HEK293 (cell line): ENCODE measurements around the gene HMGN2.

ENCODE experiments used
- CTCF ChIA-PET: fragments of 350-600 bp; formaldehyde crosslinking; extraction: SDS; loops from one replicate; lab custom pipeline; 2021; ENCODE audit warnings: antibody characterized with exemption; lab: Yijun Ruan, JAX
- POLR2A ChIA-PET: fragments of 300-600 bp; formaldehyde crosslinking; extraction: SDS; loops from one replicate; lab custom pipeline; 2020; ENCODE audit warnings: antibody characterized with exemption, inconsistent platforms; lab: Yijun Ruan, JAX
- H3K27ac ChIP-seq: fragments of 200-500 bp; sonication (Bioruptor generic); 2 replicates; pipeline ENCODE4 v1.5.1; 2014; ENCODE audit warnings: low read depth, low read length, control low read depth, inconsistent platforms; ENCODE audit errors: extremely low read depth
- H3K36me3 ChIP-seq, 2 experiments: fragments of 200-500 bp in 1 of 2; sonication (Bioruptor generic) in 1 of 2; 1 replicate in 1 of 2; 2 replicates in 1 of 2; pipeline ENCODE4 v1.5.1; 2014 to 2017; ENCODE audit warnings: inconsistent platforms in 2 of 2, low read length in 2 of 2; ENCODE audit not compliant: control insufficient read depth in 2 of 2, insufficient read depth in 1 of 2
- H3K4me1 ChIP-seq: fragments of 200-500 bp; sonication (Bioruptor generic); 2 replicates; pipeline ENCODE4 v1.5.1; 2014; ENCODE audit warnings: mild to moderate bottlenecking, low read length, inconsistent platforms; ENCODE audit not compliant: control insufficient read depth, insufficient read depth
- H3K4me3 ChIP-seq: 2 replicates; pipeline ENCODE4 v1.5.1; 2011; ENCODE audit warnings: low read depth, mild to moderate bottlenecking, control low read depth, low read length, moderate library complexity
- H3K9me3 ChIP-seq: fragments of 200-500 bp; sonication (Bioruptor generic); 2 replicates; pipeline ENCODE4 v1.5.1; 2014; ENCODE audit warnings: low read depth, low read length, inconsistent platforms; ENCODE audit not compliant: control insufficient read depth, insufficient read depth
- GLI2 ChIP-seq: fragments of 450-650 bp; formaldehyde crosslinking; IDR thresholded peaks from 2 replicates; pipeline ENCODE4; 2017; ENCODE audit warnings: missing biosample characterization, missing genetic modification characterization, low read depth, borderline replicate concordance
- GLI4 ChIP-seq: fragments of 450-650 bp; formaldehyde crosslinking; IDR thresholded peaks from 2 replicates; pipeline ENCODE4 v1.5.1; 2016; ENCODE audit warnings: missing biosample characterization, missing genetic modification characterization
- MZF1 ChIP-seq: fragments of 450-650 bp; formaldehyde crosslinking; IDR thresholded peaks from 2 replicates; pipeline ENCODE4 v1.5.1; 2017; ENCODE audit warnings: missing biosample characterization, missing genetic modification characterization, borderline replicate concordance
- SCRT1 ChIP-seq: fragments of 450-650 bp; formaldehyde crosslinking; IDR thresholded peaks from 2 replicates; pipeline ENCODE4 v1.5.1; 2016; ENCODE audit warnings: missing biosample characterization, missing genetic modification characterization, borderline replicate concordance
- WT1 ChIP-seq: fragments of 450-650 bp; formaldehyde crosslinking; IDR thresholded peaks from 2 replicates; pipeline ENCODE4 v1.5.1; 2016; ENCODE audit warnings: missing biosample characterization, missing genetic modification characterization
- ZBTB48 ChIP-seq: fragments of 450-650 bp; formaldehyde crosslinking; IDR thresholded peaks from 2 replicates; pipeline ENCODE4 v1.5.1; 2016; ENCODE audit warnings: missing biosample characterization, missing genetic modification characterization
- ZEB2 ChIP-seq: fragments of 450-650 bp; formaldehyde crosslinking; IDR thresholded peaks from 2 replicates; pipeline ENCODE4 v1.5.1; 2016; ENCODE audit warnings: missing biosample characterization, missing genetic modification characterization
- ZFP69B ChIP-seq: fragments of 450-650 bp; formaldehyde crosslinking; IDR thresholded peaks from 2 replicates; pipeline ENCODE4 v1.5.1; 2016; ENCODE audit warnings: missing biosample characterization, missing genetic modification characterization
- ZNF169 ChIP-seq: fragments of 450-650 bp; formaldehyde crosslinking; IDR thresholded peaks from 2 replicates; pipeline ENCODE4 v1.5.1; 2016; ENCODE audit warnings: missing biosample characterization, missing genetic modification characterization
- ZNF18 ChIP-seq: fragments of 450-650 bp; formaldehyde crosslinking; IDR thresholded peaks from 2 replicates; pipeline ENCODE4 v1.5.1; 2016; ENCODE audit warnings: missing biosample characterization, missing genetic modification characterization
- ZNF391 ChIP-seq: fragments of 450-650 bp; formaldehyde crosslinking; IDR thresholded peaks from 2 replicates; pipeline ENCODE4 v1.5.1; 2016; ENCODE audit warnings: low read depth, missing biosample characterization, missing genetic modification characterization, borderline replicate concordance
- ZNF521 ChIP-seq: fragments of 450-650 bp; formaldehyde crosslinking; IDR thresholded peaks from 2 replicates; pipeline ENCODE4 v1.5.1; 2017; ENCODE audit warnings: missing biosample characterization, mild to moderate bottlenecking, missing genetic modification characterization
- ZNF571 ChIP-seq: fragments of 450-650 bp; formaldehyde crosslinking; IDR thresholded peaks from 2 replicates; pipeline ENCODE4 v1.5.0; 2017; ENCODE audit warnings: missing biosample characterization, missing genetic modification characterization
- ZNF585B ChIP-seq: fragments of 450-650 bp; formaldehyde crosslinking; IDR thresholded peaks from 2 replicates; pipeline ENCODE4 v1.5.1; 2016; ENCODE audit warnings: missing biosample characterization, missing genetic modification characterization
- ZNF600 ChIP-seq: fragments of 450-650 bp; formaldehyde crosslinking; IDR thresholded peaks from 2 replicates; pipeline ENCODE4 v1.5.1; 2016; ENCODE audit warnings: missing biosample characterization, missing genetic modification characterization
- ZNF621 ChIP-seq: fragments of 450-650 bp; formaldehyde crosslinking; IDR thresholded peaks from 2 replicates; pipeline ENCODE4 v1.5.1; 2017; ENCODE audit warnings: missing biosample characterization, missing genetic modification characterization
- ZNF660 ChIP-seq: fragments of 450-650 bp; IDR thresholded peaks from 2 replicates; pipeline ENCODE4 v1.5.1; 2018; ENCODE audit warnings: missing biosample characterization, mild to moderate bottlenecking, missing genetic modification characterization
- ZNF692 ChIP-seq: fragments of 450-650 bp; formaldehyde crosslinking; IDR thresholded peaks from 2 replicates; pipeline ENCODE4 v1.5.1; 2016; ENCODE audit warnings: missing biosample characterization, missing genetic modification characterization
- ZNF791 ChIP-seq: fragments of 450-650 bp; formaldehyde crosslinking; IDR thresholded peaks from 2 replicates; pipeline ENCODE4 v1.5.1; 2016; ENCODE audit warnings: missing biosample characterization, missing genetic modification characterization

HMGN2 gene

GRCh38 chr1:26472901-26473845 is 933 bp downstream of the HMGN2 start (continued):
- no peak for TF ChIP-seq ZNF18
- TF ChIP-seq MZF1 (tag by site-specific recombination), result no peak

- H3K9me3 ChIP-seq, result no peaks in the 10 kb centered on the region
- peak overlapping the region; percentile 11; the same call in 1 of the 2 replicates for H3K4me3 ChIP-seq
- peaks cover 2% of the 10 kb centered on the region; the same call in 1 of the 2 replicates for H3K4me1 ChIP-seq
- CTCF ChIA-PET, result interaction anchor here (0.6 kb wide), 1 partner anchor 25 kb away, joined by 3 read pairs; no protein-coding TSS in a partner anchor
- no peak overlapping the region for H3K27ac ChIP-seq
- TF ChIP-seq WT1 (tag by site-specific recombination), result no peak
- no peak for TF ChIP-seq ZNF585B
- TF ChIP-seq ZNF692 (tag by site-specific recombination), result no peak
- TF ChIP-seq ZNF621 (tag by site-specific recombination), result no peak
- TF ChIP-seq GLI2, result no peak
- TF ChIP-seq MZF1 (tag by site-specific recombination), result no peak
- no peak for TF ChIP-seq GLI4 (tag by site-specific recombination)
- TF ChIP-seq ZNF791 (tag by site-specific recombination), result no peak
- TF ChIP-seq ZFP69B, result no peak
- TF ChIP-seq ZNF571 (tag by site-specific recombination), result no peak
- no peak for TF ChIP-seq ZNF660 (tag by site-specific recombination)
- TF ChIP-seq, all 188 proteins: peak for 0
- peaks cover 31 to 56% of the 10 kb centered on the region in 2 experiments for H3K36me3 ChIP-seq
- POLR2A ChIA-PET, result interaction anchor here (1.4 kb wide), 1 partner anchor 25 kb away, joined by 3 read pairs; no protein-coding TSS in a partner anchor
Observed at GRCh38 chr1:26474818-26475217, 2.6 kb downstream of the HMGN2 start.

GRCh38 chr1:26475989-26476388 is 3.7 kb downstream of the HMGN2 start:
- CTCF ChIA-PET, result no interaction called here
- TF ChIP-seq SCRT1 (no peak), ZNF600 (tag by site-specific recombination) (peak; percentile 50)
- POLR2A ChIA-PET, result no interaction called here
- peaks cover 34 to 55% of the 10 kb centered on the region in 2 experiments for H3K36me3 ChIP-seq
- H3K4me3 ChIP-seq, result no peak overlapping the region
- no peak overlapping the region for H3K27ac ChIP-seq
- H3K9me3 ChIP-seq, result no peaks in the 10 kb centered on the region
- peaks cover 2% of the 10 kb centered on the region; the same call in 1 of the 2 replicates for H3K4me1 ChIP-seq

GRCh38 chr1:26476958-26477357 is 4.7 kb downstream of the HMGN2 start:
- CTCF ChIA-PET, result interaction anchor here (0.6 kb wide), 1 partner anchor 248 kb away, joined by 3 read pairs; no protein-coding TSS in a partner anchor

More at GRCh38 chr1:26476958-26477357, 4.7 kb downstream of the HMGN2 start:
- H3K36me3 ChIP-seq, result peaks cover 34 to 55% of the 10 kb centered on the region in 2 experiments
- POLR2A ChIA-PET, result no interaction called here
- H3K27ac ChIP-seq, result no peak overlapping the region
- H3K9me3 ChIP-seq, result no peaks in the 10 kb centered on the region
- H3K4me1 ChIP-seq, result 0 out of 2 replicates have a peak, but pooled peaks cover 2% of the 10 kb centered on the region
- TF ChIP-seq ZNF660 (tag by site-specific recombination), result 0 out of 2 replicates have a peak, but pooled peaks have one; percentile 11
- no peak for TF ChIP-seq ZBTB48
- TF ChIP-seq ZNF169 (tag by site-specific recombination), result no peak
- no peak for TF ChIP-seq ZNF391 (tag by site-specific recombination)
- no peak for TF ChIP-seq ZEB2 (tag by site-specific recombination)
- TF ChIP-seq ZNF521 (tag by site-specific recombination), result no peak
- H3K4me3 ChIP-seq, result no peak overlapping the region
